ES-I3 (cell line): Measurements from ENCODE around the gene ADNP2.

Experiments
- H3K36me3 ChIP-seq: 2 replicates; pipeline ENCODE4 v1.6.1; 2013; ENCODE audit warnings: mild to moderate bottlenecking, low read length, control low read depth, moderate library complexity; ENCODE audit not compliant: insufficient read depth
- H3K4me1 ChIP-seq: 2 replicates; pipeline ENCODE4 v1.6.1; 2013; ENCODE audit warnings: mild to moderate bottlenecking, control low read depth, low read length; ENCODE audit not compliant: insufficient read depth
- H3K9ac ChIP-seq: 2 replicates; pipeline ENCODE4 v1.6.1; 2013; ENCODE audit warnings: low read depth, mild to moderate bottlenecking, low read length, moderate library complexity
- H3K9me3 ChIP-seq: 2 replicates; pipeline ENCODE4 v1.6.1; 2013; ENCODE audit warnings: mild to moderate bottlenecking, low read length, moderate library complexity; ENCODE audit not compliant: control insufficient read depth, insufficient read depth

Gene ADNP2

GRCh38 chr18:80088036-80088435, 21.0 kb upstream of the ADNP2 start:
- Histone ChIP-seq H3K4me1 (no peaks in the 10 kb centered on the region), H3K9ac (no peak overlapping the region), H3K9me3 (peaks cover 16% of the 10 kb centered on the region), H3K36me3 (no peaks in the 10 kb centered on the region)

DNA sequence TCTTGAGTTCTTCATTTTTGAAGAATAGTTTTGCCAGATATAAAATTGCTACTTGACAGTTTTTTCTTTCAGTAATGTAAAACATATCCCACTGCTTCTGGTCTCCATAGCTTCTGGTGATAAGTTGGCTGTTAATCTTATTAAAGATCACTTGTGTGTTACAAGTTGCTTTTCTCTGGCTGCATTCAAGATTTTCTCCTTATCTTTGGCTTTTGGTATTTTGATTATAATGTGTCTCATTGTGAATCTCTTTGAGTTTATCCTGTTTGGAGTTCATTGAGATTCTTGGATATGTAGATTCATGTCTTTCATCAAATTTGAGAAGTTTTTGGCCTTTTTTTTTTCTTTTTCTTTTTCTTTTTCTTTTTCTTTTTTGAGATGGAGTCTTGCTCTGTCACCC, 20.2 kb upstream of the ADNP2 start:
- H3K9me3 ChIP-seq: peaks cover 17% of the 10 kb centered on the region
- no peak overlapping the region for H3K9ac ChIP-seq
- no peaks in the 10 kb centered on the region for H3K36me3 ChIP-seq
- no peaks in the 10 kb centered on the region for H3K4me1 ChIP-seq

DNA sequence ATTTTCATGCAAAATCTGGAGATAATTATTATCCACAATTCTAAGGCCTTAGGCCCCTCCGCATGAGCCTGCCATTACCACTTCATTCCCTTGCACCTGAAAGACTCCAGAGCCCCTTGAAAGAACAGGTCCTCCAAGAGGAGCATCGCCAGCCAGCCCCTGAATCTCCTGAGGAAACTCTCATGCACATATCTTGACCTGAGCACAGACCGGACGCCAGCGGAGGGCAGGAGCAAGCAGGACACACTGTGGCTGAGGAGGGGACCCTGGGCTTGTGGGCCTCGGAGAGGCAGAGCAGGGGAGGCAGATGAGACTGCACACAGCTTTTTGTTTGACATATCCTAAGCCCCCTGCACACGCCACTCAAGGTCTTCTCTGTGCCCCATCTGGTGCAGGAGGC, 13.6 kb upstream of the ADNP2 start:
- H3K4me1 ChIP-seq: no peaks in the 10 kb centered on the region
- no peak overlapping the region for H3K9ac ChIP-seq
- H3K36me3 ChIP-seq: no peaks in the 10 kb centered on the region
- H3K9me3 ChIP-seq: peaks cover 7% of the 10 kb centered on the region; the same call in 1 of the 2 replicates

DNA sequence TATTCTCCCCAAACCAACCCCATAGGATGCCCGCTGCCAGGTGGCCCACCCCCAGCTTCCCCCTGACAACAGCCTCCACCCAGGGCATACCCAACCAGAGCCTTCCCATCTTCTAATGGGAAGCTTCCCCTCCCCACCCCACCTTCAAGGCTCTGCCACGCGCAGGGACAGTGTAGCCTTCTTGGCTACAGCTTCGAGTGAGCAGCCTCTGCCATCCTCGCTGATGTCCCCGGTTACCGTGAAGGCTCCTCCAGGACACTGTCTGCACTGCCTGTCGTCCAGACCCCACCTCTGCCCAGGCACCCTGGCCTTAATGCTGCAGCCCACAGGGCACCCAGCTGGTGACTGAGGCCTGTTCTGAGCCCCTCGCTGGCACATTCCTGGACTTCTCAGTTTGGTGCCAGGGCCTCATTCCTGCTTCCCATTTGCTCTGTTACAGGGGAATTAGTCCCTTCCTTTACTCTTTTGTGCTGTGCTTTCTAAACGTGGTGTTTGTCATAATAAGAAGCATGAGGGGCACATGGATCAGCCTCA, 13.0 kb upstream of the ADNP2 start:
- no peak overlapping the region for H3K9ac ChIP-seq
- H3K9me3 ChIP-seq: peaks cover 7% of the 10 kb centered on the region; the same call in 1 of the 2 replicates
- no peaks in the 10 kb centered on the region for H3K4me1 ChIP-seq
- no peaks in the 10 kb centered on the region for H3K36me3 ChIP-seq

- Histone ChIP-seq H3K9me3 (peaks cover 7% of the 10 kb centered on the region; the same call in 1 of the 2 replicates), H3K9ac (no peak overlapping the region), H3K36me3 (no peaks in the 10 kb centered on the region), H3K4me1 (no peaks in the 10 kb centered on the region)
These were observed 11.9 kb upstream of the ADNP2 start for GRCh38 chr18:80097201-80097600.

DNA sequence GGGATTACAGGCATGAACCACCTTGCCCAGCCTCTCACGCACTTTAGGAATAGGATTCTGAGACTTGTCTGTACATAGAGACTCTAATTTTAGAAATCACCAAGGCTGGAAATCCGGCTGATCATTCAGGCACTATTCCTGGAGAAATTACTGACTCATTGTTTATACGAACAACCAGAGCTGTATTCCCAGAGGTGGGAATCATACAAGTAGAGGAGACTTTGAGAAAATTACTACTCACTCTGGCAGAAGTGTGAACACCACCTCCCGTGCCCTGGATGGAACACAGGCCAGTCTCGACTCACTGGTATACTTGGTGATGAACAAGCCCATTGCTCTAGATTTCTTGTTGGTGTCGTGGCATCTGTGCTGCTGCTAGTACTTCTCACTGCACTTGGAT, 5.8 kb upstream of the ADNP2 start:
- Histone ChIP-seq H3K36me3 (no peaks in the 10 kb centered on the region), H3K9me3 (no peaks in the 10 kb centered on the region), H3K9ac (no peak overlapping the region), H3K4me1 (peaks cover 18% of the 10 kb centered on the region)

- Histone ChIP-seq H3K4me1 (peaks cover 18% of the 10 kb centered on the region), H3K9me3 (no peaks in the 10 kb centered on the region), H3K9ac (no peak overlapping the region), H3K36me3 (no peaks in the 10 kb centered on the region)
These were observed 4.7 kb upstream of the ADNP2 start for GRCh38 chr18:80104364-80104779.

DNA sequence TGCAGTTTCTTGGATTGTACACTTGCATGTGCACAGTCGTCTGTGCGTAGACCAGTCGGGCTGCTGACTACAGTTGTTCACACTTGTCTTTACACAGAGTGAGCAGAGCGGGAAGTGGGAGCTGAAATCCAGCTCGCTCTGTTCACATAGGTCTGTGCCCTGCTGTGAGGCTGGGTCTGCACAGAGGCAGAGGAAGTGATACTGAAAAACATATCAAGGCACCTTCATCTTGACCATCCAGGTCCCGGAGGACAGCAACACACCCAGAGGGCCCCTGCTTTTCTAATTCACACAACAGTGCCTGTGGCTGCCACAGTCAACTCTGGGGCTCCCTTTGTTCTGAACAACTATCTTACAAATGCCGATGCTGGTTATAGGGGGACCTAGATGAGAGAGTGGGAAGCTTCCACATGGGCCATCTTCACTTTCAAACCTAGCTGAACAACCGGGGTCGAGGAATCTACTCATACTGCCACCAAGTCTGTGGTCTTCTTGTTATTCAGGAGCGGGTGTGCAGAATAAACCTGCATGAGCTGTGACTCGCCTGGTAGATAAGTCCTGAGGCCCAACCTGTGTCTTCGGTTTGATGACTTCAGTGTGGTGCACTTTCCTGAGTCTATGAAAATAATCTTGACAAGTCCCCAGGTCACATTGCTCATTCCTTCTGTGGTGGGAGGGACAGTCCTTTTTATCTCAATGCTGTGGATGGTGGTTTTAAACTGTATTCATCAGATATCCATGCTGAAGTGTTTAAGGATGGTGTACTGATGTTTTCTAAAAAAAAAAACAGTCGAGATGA, 3.5 kb upstream of the ADNP2 start:
- Histone ChIP-seq H3K36me3 (peaks cover under 1% of the 10 kb centered on the region; the same call in 1 of the 2 replicates), H3K9me3 (no peaks in the 10 kb centered on the region), H3K4me1 (peaks cover 21% of the 10 kb centered on the region), H3K9ac (no peak overlapping the region)

DNA sequence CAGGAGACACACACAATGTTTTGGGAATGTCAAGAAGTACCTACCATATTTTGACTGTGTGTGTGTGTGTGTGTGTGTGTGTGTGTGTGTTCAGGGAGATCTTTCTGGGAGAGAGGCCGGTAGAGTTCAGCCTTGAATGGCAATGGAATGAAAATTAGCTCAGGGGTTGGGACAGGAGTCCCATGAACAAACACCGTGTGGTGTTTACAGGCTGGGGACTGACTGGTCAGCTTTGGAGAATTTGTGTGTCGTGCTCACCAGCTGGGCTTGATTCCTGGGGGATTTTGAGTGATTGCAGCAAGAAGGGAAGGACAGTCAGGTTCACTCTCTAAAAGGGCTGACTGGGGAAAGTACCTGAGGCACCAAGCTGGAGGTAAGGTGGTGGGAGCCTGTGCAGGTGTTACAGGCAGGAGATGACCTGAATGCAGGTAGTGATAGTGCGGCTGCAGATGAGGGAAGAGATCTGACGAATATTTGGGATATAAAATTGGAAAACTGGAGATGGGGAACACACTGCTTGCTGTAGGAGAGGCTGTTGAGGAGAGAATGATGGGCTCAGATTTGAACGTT, 2.5 kb upstream of the ADNP2 start:
- H3K4me1 ChIP-seq: peaks cover 28% of the 10 kb centered on the region
- H3K9ac ChIP-seq: no peak overlapping the region
- no peaks in the 10 kb centered on the region for H3K9me3 ChIP-seq
- H3K36me3 ChIP-seq: peaks cover 4% of the 10 kb centered on the region; the same call in 1 of the 2 replicates

- Histone ChIP-seq H3K9me3 (no peaks in the 10 kb centered on the region), H3K36me3 (peaks cover 4% of the 10 kb centered on the region; the same call in 1 of the 2 replicates), H3K9ac (no peak overlapping the region), H3K4me1 (peaks cover 28% of the 10 kb centered on the region)
These were observed 1.6 kb upstream of the ADNP2 start for GRCh38 chr18:80107426-80107825.

GRCh38 chr18:80108121-80108536, 933 bp upstream of the ADNP2 start:
- no peaks in the 10 kb centered on the region for H3K9me3 ChIP-seq
- peaks cover 4% of the 10 kb centered on the region; the same call in 1 of the 2 replicates for H3K36me3 ChIP-seq
- no peak overlapping the region for H3K9ac ChIP-seq
- peaks cover 28% of the 10 kb centered on the region for H3K4me1 ChIP-seq

DNA sequence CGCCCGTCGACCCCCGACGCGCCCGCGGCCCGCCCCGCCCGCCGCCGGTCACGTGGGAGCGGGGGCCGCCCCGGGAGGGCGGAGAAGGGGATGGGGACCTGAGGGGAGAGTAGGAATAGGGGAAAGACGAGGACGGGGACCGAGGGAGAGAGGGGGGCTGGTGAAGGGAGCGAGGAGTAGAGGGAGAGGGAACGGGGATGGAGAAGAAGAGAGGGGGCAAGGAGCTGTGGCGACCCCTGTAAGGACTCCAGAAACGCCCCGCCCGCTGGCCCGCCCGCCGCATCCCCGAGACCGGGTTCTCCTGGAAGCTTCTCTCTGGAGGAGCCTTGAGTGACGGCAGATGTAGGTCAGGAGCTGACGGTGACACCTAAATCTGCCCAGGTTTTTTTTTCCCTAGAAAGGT, 615 bp downstream of the ADNP2 start:
- peaks cover 19% of the 10 kb centered on the region for H3K4me1 ChIP-seq
- H3K9me3 ChIP-seq: no peaks in the 10 kb centered on the region
- peaks cover 4% of the 10 kb centered on the region; the same call in 1 of the 2 replicates for H3K36me3 ChIP-seq
- H3K9ac ChIP-seq: peak overlapping the region; percentile 79

DNA sequence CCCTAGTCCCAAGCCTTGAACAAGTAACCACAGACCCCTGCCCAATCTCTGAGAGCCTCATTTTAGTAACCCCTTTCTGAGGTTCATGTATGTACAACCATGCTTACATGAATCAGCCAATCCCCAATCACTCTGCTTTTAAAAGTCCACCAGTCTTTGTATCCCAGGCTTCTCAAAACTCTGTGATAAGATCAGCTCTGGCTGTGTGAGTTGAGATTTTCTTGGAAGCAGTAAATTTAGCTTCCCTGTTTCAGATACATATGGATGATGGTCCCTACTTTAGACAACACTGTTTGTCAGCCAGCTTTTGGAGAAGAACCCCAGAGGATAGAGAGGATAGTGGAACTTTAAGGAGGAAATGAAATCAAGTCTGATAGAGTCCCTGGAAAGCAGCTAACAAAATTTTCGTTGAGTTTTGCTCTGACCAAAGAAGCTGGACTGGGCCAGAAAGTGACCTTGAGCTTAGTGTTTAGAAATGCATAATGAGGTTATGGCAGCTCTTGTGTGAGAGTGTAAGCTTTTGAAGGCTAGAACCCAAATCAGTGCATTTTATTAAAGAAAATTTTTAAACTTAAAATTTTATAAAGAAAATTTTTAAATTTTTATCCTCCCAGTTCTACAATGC, 3.7 kb downstream of the ADNP2 start:
- Histone ChIP-seq H3K9ac (no peak overlapping the region), H3K9me3 (no peaks in the 10 kb centered on the region), H3K4me1 (peaks cover 13% of the 10 kb centered on the region)

DNA sequence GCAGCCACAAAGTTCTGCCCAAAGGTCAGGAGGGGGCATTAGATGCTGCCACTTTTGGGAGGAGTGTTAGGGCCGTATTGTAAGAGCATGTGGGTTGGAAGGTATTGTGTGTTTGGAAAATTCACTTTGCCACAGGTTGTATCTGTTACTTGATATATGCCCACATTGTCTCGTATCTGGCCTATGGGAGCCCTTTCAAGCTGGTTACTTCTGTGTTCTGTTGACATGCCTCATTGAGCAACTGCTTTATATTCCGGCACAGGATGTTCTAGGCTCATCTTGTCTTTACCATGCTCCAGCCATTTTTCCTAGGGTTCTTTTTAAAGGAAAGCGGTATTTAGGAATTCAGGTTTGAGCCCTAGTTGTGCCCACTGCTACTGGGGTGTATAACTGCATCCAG, 6.0 kb downstream of the ADNP2 start:
- Histone ChIP-seq H3K9me3 (no peaks in the 10 kb centered on the region), H3K36me3 (peaks cover 9% of the 10 kb centered on the region), H3K9ac (no peak overlapping the region), H3K4me1 (peaks cover 27% of the 10 kb centered on the region)

More for the DNA sequence above, 3.7 kb downstream of the ADNP2 start:
- peaks cover 7% of the 10 kb centered on the region; the same call in 1 of the 2 replicates for H3K36me3 ChIP-seq
